BJ (cell line): ENCODE results near the gene IL22RA1. TPM values are rescaled to one million over a fixed set of nuclear protein-coding genes. Genes with fewer than 3 reads are reported as not detected.
A peak's percentile ranks its signal among the peaks of the same experiment; 100 is the strongest.

Experiments used
- CTCF ChIA-PET: fragments of 350-600 bp; formaldehyde crosslinking; extraction: SDS; loops from one replicate; lab custom pipeline; 2021; ENCODE audit warnings: antibody characterized with exemption, inconsistent platforms; lab: Yijun Ruan, JAX
- POLR2A ChIA-PET: fragments of 300-600 bp; sonication (Branson Sonifier 250); formaldehyde crosslinking; extraction: SDS; loops from one replicate; lab custom pipeline; 2021; ENCODE audit warnings: antibody characterized with exemption; lab: Charles Lee
- DNase-seq: peaks from one replicate; pipeline ENCODE4 v3.0.0-alpha.2; 2011; ENCODE audit warnings: low read depth
- H3K27me3 ChIP-seq: 2 replicates; pipeline ENCODE4 v1.6.0; 2011; ENCODE audit warnings: low read length; ENCODE audit not compliant: control insufficient read depth, insufficient read depth
- H3K36me3 ChIP-seq: 2 replicates; pipeline ENCODE4 v1.5.1; 2011; ENCODE audit warnings: low read length; ENCODE audit not compliant: control insufficient read depth, insufficient read depth
- H3K4me3 ChIP-seq: 2 replicates; pipeline ENCODE4 v1.5.1; 2011; ENCODE audit warnings: low read depth, mild to moderate bottlenecking, control low read depth, low read length
- CTCF ChIP-seq: IDR thresholded peaks from 2 replicates; pipeline ENCODE4 v1.5.1; 2011; ENCODE audit warnings: low read depth, mild to moderate bottlenecking, control low read depth, inconsistent platforms, low read length, moderate library complexity; ENCODE audit not compliant: insufficient read depth
- polyA plus RNA-seq: library from polyadenylated mRNA; depleted of rRNA; stranded (reverse); fragments of >200 nt; gene quantifications from 2 replicates; pipeline ENCODE4 v1.2.3, GENCODE V29; 2011

IL22RA1 gene
- polyA plus RNA-seq, 1 experiment: not detected

- ChIA-PET POLR2A (interaction anchor here (0.7 kb wide), 1 partner anchor 206 kb away, joined by 3 read pairs; no protein-coding TSS in a partner anchor), CTCF (interaction anchor here (0.7 to 3.0 kb wide), 6 partner anchors 8 to 205 kb away, joined by 3 to 28 read pairs (median 8); no protein-coding TSS in a partner anchor)
- Histone ChIP-seq H3K36me3 (no peaks in the 10 kb centered on the region), H3K27me3 (peaks cover 6% of the 10 kb centered on the region; the same call in 1 of the 2 replicates), H3K4me3 (peak within 1 kb of the TSS; percentile 30)
- no peak for DNase-seq
- TF ChIP-seq CTCF: no peak
Measured at GRCh38 chr1:24186993-24187790, 44.3 kb upstream of the IL22RA1 start, which contains the start of gene IFNLR1. Gene IFNLR1, minus strand, starts transcription at chr1:24187289. Its CDS starts 41 bp downstream, at chr1:24187248.

GRCh38 chr1:24186711-24186992, 43.7 kb upstream of the IL22RA1 start:
- H3K4me3 ChIP-seq: peak overlapping the region; percentile 30; the same call in 1 of the 2 replicates
- no peak for TF ChIP-seq CTCF
- H3K27me3 ChIP-seq: peaks cover 6% of the 10 kb centered on the region; the same call in 1 of the 2 replicates
- no peaks in the 10 kb centered on the region for H3K36me3 ChIP-seq
- ChIA-PET CTCF (interaction anchor here (2.3 to 3.0 kb wide), 4 partner anchors 8 to 206 kb away, joined by 4 to 28 read pairs (median 17); no protein-coding TSS in a partner anchor), POLR2A (no interaction called here)
- no peak for DNase-seq

- H3K4me3 ChIP-seq: no peak overlapping the region
- CTCF ChIA-PET: interaction anchor here (1.2 to 3.0 kb wide), 5 partner anchors 13 to 206 kb away, joined by 3 to 28 read pairs (median 17); no protein-coding TSS in a partner anchor
- POLR2A ChIA-PET: no interaction called here
Measured at GRCh38 chr1:24186031-24186710, 43.2 kb upstream of the IL22RA1 start.

GRCh38 chr1:24185076-24185475, 42.1 kb upstream of the IL22RA1 start:
- no peak for DNase-seq
- TF ChIP-seq CTCF: no peak
- Histone ChIP-seq H3K27me3 (peaks cover 6% of the 10 kb centered on the region; the same call in 1 of the 2 replicates), H3K36me3 (no peaks in the 10 kb centered on the region), H3K4me3 (no peak overlapping the region)
- ChIA-PET CTCF (interaction anchor here (0.8 to 3.0 kb wide), 6 partner anchors 14 to 402 kb away, joined by 3 to 24 read pairs (median 10); no protein-coding TSS in a partner anchor), POLR2A (no interaction called here)

More at GRCh38 chr1:24186031-24186710, 43.2 kb upstream of the IL22RA1 start:
- TF ChIP-seq CTCF: no peak
- DNase-seq: no peak
- peaks cover 6% of the 10 kb centered on the region; the same call in 1 of the 2 replicates for H3K27me3 ChIP-seq
- no peaks in the 10 kb centered on the region for H3K36me3 ChIP-seq

DNA sequence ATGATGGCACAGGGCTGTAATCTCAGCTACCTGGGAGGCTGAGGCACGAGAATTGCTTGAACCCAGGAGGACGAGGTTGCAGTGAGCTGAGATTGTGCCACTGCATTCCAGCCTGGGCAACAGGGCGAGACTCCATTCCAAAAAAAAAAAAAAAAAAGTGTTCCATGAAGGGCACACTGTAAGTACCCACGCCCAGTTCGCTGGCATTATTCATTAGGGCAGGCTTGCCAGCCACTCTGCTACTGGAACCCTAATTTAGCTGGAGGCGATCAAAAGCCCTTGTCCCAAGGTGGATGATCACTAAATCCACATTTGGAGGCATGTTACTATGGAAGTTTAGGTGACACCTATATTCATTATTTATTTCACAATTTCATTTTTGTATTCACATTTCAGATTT, 39.1 kb upstream of the IL22RA1 start:
- ChIA-PET POLR2A (no interaction called here), CTCF (no interaction called here)
- no peak overlapping the region for H3K4me3 ChIP-seq
- TF ChIP-seq CTCF: no peak
- H3K27me3 ChIP-seq: peaks cover 5% of the 10 kb centered on the region; the same call in 1 of the 2 replicates
- DNase-seq: no peak
- H3K36me3 ChIP-seq: no peaks in the 10 kb centered on the region
